ENCODE data around the gene GLI3.

The GLI3 gene

DNA sequence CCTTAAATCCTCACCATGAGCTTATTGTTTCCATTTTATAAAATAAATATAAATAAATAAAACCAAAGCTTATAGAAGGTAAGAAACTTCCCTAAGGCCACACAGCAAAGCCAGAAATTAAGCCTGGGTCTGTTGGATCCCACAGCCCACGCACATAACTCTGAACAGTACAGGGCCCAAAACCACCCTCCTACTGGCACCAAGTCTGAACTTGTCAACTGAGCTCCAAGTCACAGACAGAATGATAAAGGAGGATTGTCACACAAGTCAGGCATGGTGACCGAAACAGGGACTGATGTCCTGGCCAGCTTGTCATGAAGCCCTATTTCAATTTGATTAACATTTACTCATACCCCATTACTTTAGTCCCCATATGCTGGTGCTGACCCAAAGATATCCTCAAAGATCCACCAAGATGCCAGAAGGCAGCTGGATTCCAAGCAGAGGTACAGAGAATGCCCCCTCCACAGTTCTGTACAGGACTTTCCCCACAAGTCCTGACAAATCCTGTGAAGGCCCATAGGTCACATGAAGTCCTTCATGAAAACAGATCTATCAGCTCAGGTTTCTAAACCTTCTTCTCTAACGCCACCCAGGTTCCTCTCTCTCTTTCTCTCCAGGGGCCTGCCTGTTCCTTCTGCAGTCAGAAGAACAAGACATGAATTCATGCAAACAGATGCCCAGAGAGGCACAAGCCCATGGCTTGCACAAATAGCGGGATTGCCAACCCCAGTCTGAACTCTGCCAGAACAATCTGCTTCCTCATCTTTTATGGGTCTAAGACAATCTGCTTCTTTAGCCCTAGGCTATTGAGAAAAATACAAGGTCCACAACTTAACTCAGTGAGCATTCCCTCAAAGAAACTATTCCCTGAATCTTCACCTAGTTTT is 60.9 kb downstream of the GLI3 start:
- DNase-seq (ENCODE audit: low read depth) = no peak

DNA sequence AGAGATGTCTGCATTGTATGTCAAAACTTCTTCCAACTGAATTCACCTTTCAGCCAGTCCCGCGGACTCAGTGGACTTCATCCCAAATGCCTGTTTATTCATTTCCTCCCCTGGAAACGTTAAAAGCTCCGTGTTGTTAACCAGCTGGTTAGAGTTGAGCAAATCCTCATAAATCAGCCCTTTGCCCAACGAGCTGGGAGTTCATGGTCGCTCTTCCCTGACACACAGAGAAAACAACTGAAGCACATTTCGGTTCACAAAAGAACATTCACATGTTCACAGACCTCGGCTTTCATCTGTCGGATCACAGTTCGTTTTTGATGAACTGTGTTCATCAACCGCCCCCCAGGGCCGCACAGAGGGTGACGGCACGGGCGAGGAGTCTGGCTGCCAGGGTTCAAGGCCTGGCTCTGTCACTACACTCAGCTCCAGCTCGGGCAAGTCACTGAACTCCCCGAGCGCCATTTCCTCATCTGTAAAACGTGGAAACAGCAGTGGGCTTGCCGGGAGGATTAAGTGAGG is 62.6 kb downstream of the GLI3 start:
- no peak for DNase-seq (ENCODE audit: low read depth)

DNA sequence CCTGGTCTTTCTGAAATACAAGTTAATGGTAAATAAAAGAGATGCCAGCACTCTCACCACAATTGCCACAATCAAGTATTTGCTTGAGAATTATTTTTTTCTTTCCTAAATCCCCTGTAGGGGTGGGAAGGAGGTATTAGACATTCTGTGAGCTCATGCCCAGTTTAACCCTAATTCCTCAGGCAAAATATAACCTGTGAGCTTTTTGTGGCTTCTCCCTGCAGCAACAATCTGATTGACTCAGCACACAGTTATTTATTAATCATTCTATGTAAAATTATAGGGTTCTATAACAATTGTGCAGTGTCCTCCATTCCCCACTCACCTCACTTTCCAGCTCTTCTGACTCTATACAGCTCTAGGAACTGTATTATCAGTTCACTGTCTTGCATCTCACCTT is 66.3 kb downstream of the GLI3 start:
- DNase-seq (ENCODE audit: low read depth) = no peak

DNA sequence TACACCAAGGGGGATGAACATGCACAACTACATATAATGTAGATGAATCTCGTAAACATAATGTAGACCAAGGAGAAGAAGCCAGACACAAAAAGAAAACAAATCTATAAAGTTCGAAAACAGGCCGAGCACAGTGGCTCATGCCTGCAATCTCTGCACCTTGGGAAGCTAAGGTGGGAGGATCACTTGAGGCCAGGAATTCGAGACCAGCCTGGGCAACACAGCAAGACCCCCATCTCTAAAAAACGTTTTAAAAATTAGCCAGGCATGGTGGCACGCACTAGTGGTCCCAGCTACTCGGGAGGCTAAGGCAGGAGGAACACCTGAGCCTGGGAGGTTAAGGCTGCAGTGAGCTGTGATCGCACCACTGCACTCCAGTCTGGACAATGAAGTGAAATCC is 68.5 kb downstream of the GLI3 start:
- no peak for DNase-seq (ENCODE audit: low read depth)

DNA sequence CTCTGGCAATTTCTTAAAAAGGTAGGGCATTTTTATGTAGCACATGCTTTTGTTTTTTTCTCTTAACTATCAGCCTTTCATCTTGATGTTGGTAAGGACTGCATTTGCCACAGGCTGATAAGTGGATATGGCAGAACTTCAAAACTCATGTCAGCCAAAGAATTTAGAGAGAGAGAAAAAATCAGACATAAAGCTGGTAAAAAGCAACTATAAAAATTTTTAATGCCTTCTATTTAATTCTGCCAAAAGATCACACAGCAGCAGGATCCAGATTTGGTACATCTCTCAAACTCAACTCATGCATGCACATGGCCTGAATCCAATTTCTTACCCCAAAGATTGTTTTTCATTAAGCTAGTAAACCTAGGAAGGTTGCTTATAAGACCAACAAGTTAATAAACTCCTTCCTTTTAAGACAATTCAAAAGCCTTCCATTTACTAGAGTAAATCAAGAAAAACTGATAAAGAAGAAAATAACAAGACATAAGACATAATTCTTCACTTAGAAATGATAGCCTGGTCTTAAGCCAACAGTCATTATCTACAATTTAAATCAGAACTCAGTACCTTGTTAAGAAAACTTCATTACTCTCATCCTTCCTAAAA is 69.3 kb downstream of the GLI3 start:
- no peak for DNase-seq (ENCODE audit: low read depth)

DNA sequence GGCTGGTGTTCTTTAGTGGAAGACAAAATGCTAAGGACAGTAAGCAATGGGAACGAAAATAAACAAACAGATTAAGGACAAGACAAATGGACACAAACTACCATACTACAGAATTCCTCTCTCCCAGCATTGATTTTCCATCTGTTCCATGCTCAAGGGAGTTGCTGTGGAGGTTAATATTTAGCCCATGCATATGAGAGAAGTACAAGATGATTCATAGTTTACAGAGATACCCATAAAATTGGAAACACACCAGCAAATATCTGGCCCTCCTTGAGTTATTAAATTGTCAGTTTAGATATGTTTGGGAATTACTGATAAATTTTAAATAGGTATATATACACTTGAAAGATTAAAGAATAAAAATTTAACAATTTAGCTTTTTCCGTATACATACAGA is 69.8 kb downstream of the GLI3 start:
- no peak for DNase-seq (ENCODE audit: low read depth)

DNA sequence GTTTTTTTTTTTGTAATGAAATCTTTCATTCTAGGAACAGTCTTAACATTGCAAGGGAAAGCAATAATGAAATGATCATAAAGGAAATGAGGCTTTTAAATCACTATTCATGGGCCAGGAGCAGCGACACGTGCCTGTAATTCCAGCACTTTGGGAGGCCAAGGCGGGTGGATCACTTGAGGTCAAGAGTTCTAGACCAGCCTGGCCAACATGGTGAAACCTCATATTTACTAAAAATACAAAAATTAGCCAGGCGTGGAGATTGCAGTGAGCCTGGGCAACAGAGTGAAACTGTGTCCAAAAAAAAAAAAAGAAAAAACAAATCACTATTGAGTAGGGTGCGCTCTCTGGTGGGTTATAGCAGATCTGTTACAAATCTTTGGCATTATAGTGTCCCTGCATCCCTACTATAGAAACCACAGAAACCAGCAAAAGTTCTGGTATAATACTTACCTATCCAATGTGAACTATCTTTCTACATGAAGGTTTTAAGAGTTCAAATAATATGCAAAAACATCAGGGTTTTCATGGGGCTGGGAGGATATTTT is 72.1 kb downstream of the GLI3 start:
- DNase-seq (ENCODE audit: low read depth) = no peak

DNA sequence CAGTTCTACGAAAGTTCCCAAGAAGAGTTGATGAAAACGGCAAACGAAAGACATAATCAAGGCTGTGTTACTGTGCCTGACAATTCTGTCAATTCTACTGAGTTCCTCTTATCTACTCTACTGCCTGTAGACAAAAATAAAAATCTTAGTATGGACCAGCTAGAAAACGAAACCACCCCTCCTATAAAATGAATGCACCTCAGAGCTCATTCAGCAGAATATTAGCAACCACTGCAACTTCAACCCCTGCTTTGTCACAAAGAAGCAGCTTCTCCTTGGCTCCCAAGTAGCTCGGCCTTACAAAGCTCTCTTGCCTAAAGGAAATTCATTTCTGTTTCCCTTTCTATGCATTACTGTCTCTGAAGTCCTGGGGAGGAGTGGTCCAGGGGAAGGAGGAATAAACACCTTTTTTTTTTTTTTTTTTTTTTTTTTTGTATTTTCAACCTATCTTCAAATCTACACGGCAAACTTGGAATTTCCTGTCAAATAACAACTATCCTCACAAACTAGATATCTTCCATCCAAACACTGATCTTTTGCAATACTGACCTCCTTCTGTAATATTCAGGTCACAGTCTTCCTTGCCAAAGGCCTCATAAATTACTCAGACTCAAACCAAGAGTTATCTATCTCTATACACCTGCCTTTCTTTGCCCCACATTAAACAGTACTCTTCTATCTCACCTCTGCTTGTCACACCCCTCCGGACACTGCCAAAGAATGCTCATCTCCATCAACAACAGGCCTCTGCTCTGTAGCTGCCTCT is 74.3 kb downstream of the GLI3 start:
- no peak for DNase-seq (ENCODE audit: low read depth)

DNA sequence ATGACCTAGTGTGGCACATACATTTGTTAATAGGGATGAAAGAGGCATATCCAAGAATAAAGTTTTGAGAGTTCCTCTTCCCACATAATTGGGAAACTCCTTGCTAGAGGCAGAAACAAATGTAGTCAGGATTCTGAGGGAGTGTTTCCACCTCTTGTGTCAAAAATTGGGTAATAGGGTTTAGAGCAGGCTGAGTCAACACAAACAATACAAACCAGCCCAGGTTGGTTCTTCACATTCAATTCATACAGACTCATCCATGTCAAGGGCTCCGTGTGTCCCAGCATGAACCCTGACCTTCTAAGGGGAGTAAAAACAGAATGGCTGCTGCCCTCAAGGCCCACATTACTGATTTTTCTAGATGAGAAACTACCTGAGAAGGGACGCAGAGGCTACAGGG is 75.3 kb downstream of the GLI3 start:
- DNase-seq (ENCODE audit: low read depth) = no peak

DNA sequence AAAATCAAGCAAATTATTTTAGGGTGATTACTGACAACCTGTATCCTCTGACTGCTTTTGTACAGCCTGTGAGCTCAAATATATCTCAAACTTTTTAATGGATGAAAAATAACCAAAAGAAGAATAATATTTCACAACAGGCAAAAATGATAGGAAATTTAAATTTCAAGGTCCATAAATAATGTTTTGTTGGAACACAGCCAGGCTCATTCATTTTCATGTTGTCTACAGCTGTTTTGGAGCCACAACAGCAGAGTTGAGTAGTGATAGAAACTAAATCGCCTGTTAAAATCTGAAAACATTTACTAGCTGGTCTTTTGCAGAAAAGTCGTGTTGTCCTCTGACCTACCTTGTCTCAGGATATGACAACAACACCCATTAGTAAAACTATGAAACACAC is 75.9 kb downstream of the GLI3 start:
- no peak for DNase-seq (ENCODE audit: low read depth)

DNA sequence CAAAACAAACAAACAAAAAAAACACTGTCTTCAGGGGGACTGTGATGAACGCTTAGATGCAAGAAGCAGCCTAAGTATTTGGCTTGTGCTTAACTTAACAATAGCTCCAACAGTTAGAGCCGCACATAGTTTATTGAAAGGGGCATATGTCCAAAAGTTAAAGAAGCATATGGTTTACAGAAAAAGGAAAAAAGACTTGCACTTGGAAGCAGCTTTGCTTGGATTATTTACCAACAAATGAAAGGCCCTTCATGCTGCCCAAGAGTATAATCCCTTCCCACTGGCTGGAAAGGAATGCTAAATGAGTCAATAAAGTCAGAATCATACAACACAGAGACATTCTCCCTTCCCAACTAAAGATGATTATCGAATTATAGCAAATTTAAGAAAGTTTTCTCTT is 77.9 kb downstream of the GLI3 start:
- DNase-seq (ENCODE audit: low read depth) = no peak

DNA sequence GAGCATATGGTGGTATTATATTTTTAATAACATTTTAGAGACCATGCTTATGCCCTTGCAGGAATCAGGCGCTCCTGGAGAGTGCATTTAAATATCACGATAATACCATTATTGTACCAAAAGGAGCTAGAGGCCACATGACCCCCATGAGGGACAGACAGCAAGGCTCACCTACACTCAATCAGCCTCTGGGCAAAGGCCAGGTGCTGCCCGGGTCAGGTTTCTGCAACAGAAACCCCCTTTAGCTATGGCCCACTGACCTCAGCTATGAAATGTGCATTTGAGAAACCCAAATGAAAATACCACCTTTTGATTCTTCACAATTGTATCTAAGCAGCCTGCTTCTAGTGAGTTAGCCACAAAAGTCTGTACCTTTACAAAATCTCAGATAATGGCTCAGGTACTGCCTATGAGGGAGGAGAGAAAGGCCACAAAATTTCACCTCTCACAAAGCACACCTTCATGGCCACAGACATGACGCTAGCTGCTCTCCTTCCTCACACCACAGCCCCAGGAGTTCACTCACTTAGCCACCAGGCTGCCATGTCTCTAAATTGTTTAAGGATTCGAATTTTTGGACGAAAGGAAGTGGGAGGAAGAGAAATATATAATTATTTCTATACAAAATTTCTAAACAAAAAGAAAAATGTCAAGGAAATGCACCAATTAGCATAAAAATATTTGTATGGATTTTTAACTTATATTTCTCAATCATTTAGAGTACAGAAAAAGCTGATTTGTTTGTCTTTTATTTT is 79.9 kb downstream of the GLI3 start:
- DNase-seq (ENCODE audit: low read depth) = no peak

DNA sequence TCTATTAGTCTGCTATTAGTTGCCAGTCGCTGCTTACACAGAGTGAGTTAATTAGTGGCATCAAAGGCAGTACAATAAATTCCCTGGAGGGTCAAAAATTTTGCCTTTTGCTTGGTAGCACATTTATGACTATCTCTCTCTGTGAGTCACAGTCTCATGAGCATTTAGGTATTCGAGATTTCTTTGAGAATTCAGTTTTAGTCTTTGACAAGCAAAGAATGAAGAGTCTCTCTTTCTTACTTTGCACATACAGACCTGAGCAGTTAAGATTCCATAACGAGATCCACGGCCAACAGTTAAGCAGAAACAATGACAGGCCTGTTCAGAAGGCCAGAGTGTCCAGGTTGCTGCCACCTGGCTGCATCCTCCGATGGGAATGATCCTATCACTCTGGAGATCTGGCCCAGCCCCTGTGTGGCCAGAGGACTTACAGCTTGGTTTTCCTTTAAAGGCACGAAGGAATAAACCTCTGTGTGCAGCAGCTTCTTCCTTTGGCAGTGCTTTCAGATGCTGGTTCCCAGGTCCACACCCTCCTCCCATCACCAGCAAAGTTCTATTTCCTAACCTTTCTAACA is 80.6 kb downstream of the GLI3 start:
- DNase-seq (ENCODE audit: low read depth) = no peak

DNA sequence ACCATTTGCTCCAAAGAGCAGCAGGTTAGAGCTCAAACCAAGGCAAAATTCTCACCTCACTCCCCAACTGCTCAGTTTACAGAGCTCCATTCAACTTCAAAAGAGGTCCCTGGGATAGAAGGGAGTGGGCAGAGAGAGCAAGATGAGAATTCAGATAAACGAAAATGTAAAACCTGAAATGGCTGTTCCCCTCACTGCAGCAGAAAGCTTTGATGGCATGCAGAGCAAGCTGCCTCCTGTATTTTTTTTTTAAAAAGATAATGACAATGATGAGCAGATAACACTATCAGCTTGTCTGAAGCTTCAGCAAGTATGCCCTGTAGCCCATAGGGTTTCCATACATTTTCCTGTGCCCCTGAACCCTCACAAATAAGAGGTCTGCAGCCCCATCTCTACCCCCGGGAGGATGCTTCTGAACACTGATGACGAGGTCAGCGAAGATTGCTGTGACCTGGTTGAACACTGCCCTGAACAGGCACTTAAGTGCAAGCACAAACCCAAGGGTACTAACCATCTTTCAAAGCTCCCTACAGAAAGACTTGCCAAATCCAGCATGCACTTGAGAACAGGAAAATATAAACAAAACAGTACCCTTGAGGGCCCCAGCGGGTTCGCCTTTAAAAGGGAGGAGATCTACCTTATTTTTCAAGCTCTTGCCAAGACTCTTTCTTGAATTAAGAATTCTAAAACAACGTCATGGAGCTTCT is 81.3 kb downstream of the GLI3 start:
- DNase-seq (ENCODE audit: low read depth) = no peak

DNA sequence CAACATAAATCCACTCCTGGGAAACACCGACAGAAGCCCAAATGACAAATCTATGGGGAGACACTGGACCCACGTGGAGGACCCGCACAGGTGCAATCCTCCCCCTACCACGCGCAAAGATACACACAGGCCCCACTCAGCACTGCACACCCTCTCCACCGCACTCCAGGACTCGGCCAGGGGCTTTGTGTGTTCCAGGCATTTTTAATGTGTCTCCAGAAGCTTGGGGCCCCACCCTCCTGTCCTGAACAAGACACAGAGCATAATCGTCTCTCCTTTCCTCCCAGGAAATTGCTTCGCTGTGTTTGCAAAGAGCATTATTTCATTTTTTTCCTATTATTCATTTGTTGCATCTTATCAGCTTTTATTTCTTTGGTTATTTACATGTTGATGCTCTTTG is 82.8 kb downstream of the GLI3 start:
- no peak for DNase-seq (ENCODE audit: low read depth)

DNA sequence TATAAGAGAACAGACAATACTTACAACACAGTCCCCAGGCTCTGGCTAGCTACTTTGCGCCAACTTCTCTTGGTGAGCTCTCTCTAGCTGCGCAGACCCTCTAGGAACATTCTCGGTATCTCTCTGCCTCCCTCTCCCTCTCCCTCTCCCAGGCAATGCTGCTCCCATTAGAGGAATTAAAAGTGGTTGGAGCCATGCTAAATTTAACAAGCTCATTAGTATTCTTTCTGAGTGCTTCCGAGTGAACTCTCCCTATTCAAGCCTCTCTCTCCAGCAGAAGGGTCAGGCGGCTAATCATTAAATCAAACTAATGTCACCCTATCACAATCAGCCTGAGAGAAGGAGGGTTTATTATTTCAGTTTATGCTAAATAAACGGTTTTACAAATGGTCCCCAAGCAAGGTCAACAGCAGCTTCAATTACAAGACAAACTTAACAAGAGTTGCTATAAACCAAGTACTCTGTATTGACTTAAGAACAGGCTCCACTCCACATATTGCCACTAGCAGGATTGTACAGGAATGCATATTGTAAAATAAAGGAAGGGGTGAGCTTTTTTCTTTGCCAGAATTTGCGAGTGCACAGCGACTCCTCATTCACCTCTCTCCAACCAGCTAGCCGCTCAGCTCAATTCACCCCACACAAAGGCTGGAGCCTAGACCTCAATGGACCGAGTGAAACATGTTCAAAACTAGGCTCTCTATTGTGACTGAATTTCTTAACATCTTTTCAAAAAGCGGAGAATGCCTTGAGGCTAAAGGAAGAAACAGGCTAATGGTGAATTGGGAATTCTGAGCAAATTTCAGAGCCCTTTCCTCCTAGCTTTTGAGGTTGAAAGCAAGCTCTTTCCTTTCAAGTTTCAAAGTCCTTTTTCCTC is 84.4 kb downstream of the GLI3 start:
- DNase-seq (ENCODE audit: low read depth) = no peak

DNA sequence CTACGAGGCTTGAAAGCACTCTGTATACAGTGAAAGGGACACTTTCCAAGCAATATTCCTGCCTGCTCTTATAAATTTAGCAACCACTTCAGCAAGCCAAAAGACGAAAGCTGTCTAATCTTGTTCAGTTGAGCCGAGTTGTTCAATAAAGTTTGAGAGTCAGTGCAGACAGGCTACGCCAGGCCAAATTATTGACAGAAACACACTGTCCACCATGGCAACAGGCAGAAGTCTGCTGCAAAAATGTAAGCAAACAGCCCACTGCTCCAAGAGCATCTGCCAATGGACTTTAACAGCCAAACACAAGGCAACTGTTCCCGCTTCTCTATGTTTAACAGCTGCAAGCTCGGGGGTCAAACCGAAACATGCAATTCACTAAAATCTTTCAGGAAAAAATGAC is 85.7 kb downstream of the GLI3 start:
- DNase-seq (ENCODE audit: low read depth) = no peak

DNA sequence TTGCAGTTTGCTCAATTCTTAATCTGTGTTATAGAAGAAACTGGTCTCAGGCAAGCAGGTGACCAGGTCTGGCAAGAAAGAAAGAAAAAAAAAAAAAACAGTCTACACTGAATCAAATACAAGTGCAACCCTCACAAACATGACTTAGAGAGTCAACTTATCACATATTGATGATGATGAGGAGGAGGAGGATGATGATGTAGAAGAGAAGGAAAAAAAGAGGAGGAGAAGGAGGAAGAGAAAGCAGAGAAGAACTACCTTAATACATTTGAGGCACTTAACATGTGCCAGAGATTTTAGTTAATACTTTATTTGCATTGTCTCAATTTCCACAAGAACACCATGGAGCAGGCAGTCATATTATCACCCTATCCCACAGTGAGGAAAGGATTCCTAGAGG is 91.5 kb downstream of the GLI3 start:
- DNase-seq (ENCODE audit: low read depth) = no peak

DNA sequence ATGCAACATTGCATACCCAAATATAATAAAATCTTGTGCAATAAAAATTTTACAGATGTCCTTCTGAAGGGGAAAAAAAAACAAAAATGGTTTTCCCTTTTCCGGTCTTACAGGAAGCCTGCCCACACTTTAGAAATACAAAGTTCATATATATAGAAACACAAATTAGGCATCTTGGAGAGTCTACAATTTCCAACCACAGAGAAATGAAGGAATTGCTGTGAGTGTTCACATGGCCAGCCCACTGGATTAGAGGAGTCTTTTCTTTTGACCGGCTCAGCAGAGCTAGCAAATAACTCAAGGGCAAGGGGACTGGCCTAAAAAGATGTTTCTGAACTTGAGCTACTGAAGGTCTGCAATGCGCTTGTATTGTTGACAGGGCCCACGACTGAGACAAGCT is 92.4 kb downstream of the GLI3 start:
- DNase-seq (ENCODE audit: low read depth) = no peak

Measured in stimulated activated CD8-positive, alpha-beta memory T cell treated with anti-CD3 and anti-CD28 coated beads, Interleukin-15, amount 100 ng/mL, for 24 hours (primary cell).